Measurements from ENCODE around the gene XXYLT1.

DNA sequence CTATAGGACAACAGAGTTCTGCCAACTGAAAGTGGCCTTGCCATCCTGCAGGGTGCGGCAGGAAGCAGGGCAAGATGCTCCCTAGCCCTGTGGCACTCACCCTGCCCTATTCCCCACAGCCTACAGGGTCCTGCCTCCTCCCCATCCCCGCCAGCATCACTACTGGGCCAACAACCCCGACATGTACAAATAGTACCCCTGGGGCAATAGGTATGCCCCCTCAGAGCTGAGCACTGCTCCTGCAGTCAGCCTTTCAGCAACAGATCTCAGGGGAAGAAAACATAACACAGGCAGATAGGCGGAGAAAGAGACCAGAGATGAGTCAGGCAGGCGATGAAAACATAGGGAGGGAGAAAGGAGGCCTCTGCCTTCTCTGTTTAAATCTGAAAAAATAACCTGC is 74.7 kb downstream of the XXYLT1 start:
- TF ChIP-seq POLR2A (IDR thresholded peaks at IDR 0.05; ENCODE audit: low read depth, low read length), result no peak
- TF ChIP-seq POLR2AphosphoS5 (IDR thresholded peaks at IDR 0.05; ENCODE audit: low read depth, low read length), result no peak
- no peak for TF ChIP-seq TAF1 (IDR thresholded peaks at IDR 0.05; ENCODE audit: borderline replicate concordance, low read depth, low read length)
